Measurements from ENCODE around the gene ZPR1.

DNA sequence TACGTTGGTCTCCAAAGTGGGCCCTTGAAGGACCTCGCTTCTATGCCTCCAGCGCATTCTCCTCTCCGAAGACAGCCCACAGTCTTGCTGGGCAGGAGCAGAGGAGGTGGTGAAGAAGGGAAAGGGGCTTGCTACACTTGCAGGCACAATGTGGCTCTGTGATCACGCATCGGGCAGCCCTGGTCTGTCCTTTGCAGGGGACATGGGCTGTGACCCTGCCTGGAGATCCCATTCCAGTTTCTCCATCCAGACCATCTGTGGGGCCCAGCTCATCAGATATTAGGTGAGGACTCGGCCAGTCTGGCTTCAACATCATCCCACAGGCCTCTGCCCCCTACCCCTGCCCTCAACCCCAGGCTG, 48.8 kb upstream of the ZPR1 start:
- TF ChIP-seq, protein P1, sequence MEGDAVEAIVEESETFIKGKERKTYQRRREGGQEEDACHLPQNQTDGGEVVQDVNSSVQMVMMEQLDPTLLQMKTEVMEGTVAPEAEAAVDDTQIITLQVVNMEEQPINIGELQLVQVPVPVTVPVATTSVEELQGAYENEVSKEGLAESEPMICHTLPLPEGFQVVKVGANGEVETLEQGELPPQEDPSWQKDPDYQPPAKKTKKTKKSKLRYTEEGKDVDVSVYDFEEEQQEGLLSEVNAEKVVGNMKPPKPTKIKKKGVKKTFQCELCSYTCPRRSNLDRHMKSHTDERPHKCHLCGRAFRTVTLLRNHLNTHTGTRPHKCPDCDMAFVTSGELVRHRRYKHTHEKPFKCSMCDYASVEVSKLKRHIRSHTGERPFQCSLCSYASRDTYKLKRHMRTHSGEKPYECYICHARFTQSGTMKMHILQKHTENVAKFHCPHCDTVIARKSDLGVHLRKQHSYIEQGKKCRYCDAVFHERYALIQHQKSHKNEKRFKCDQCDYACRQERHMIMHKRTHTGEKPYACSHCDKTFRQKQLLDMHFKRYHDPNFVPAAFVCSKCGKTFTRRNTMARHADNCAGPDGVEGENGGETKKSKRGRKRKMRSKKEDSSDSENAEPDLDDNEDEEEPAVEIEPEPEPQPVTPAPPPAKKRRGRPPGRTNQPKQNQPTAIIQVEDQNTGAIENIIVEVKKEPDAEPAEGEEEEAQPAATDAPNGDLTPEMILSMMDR (IDR thresholded peaks at IDR 0.05): no peak
- TF ChIP-seq POLR2A (IDR thresholded peaks at IDR 0.05): no peak

Data from esophagus squamous epithelium (tissue), 4 donors.